Measurements from ENCODE around the gene PRKAG2.
A peak's percentile ranks its signal among the peaks of the same experiment; 100 is the strongest.
"Not testable (repeated sequence)": the region's sequence is repeated elsewhere in the genome, so short reads cannot be mapped to it uniquely, and the experiment has no call there.

The PRKAG2 gene

GRCh38 chr7:151783958-151784575 is 92.8 kb downstream of the PRKAG2 start:
- DNase-seq: no peak

DNA sequence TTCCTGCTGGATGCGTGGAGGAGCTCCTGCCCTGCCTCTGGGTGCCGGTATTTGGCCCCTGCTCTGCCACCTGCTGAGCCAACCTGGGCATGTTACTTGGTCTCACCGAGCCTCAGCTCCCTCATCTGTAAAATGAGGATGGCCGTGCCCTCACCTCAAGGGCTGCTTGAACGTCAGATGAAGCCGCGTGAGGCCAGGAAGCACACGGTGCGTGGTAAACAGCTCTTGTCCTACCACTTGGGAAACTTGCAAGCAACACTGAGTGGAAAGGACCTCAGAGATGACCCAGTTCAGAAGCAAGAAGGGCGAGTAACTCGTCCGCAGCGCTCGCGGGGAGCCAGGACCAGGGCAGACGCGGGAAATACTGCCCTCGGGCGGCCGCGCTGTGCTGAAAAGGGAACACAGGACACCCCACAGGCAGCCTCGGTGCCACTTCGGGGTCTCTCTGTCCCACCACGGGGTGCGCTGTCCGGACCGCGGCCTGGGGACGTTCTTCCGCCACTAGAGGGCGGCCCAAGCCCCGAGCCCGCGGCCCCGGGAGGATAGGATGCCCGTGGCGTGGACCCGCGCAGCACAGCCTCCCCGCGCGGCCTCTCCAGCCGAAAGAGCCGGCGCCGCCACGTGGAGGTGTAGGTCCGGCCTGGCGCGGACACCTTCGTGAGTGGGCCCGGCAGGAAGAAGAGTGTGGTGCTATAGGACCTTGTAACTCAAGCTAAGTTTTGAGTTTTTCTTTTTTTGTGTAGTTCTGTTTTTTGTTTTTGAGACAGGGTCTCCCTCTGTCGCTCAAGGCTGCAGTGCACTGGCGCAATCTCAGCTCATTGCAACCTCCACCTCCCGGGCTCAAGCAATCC is 94.1 kb downstream of the PRKAG2 start:
- DNase-seq: peak; percentile 52

DNA sequence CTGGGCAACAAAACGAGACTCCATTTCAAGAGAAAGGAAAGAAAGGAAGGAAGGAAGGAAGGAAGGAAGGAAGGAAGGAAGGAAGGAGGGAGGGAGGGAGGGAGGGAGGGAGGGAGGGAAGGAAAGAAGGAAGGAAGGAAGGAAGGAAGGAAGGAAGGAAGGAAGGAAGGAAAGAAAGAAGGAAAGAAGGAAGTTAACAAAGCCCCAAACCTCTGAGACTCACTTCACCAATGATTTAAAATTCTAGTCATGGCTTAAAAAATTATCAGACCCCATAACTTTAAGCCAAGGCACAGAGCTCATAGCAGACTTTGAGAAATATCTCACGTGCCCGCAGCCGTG is 94.7 kb downstream of the PRKAG2 start:
- DNase-seq: not testable (repeated sequence)

- no peak for DNase-seq
Measured at GRCh38 chr7:151781161-151781845, 95.6 kb downstream of the PRKAG2 start.

- DNase-seq: no peak
Measured at GRCh38 chr7:151780631-151781030, 96.3 kb downstream of the PRKAG2 start.

GRCh38 chr7:151779678-151780077 is 97.2 kb downstream of the PRKAG2 start:
- DNase-seq: no peak

DNA sequence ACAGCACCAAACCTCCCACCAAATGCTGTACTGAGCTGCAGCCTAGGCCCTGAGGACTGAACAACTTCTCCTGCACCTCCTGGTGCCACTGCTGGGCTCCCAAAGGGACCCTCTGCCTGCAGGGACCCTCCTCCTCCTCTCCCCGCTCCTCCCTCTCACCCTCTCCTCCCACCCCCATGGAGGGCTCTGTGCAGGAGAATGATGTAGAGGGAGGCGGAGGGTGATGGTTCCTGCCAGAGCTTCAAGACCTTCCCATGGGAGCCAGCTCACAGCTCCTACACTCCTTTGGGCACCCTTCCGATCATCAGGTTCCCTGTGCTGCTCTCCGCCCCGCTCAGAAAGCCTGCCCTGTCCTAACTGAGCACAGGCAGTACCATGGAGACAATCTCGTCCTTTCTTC is 97.7 kb downstream of the PRKAG2 start:
- no peak for DNase-seq

DNA sequence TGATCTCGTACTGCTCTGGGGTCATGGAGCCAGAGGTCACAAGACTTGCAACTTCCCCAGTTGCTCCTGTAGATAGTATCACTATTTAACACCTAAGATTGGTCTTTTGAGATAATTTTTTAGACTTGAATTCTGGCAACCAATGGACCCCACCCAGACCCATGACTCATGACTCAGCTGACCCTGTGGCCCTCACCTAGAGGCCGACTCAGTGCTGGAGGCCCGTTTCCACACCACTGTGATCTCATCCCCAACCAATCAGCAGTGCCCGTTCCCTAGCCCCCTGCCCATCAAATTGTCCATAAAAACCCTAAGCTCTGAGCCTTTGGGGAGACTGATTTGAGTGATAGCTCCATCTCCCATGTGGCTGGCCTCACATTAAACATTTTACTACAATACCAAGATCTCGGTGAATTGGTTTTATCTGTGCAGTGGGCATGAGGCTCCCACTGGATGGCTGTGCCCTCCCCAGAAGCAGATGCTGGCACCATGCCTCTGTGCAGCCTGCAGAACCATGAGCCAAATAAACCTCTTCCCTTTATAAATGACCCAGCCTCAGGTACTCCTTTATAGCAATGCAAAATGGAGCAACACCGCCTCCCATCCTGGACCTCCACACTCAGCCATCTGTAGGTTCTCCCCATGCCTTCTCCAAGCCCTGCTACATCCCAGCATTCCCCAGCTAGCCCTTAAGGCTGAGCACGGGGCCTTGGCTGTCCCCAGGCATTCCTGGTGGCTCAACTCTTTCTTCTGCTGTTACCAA is 98.8 kb downstream of the PRKAG2 start:
- no peak for DNase-seq

DNA sequence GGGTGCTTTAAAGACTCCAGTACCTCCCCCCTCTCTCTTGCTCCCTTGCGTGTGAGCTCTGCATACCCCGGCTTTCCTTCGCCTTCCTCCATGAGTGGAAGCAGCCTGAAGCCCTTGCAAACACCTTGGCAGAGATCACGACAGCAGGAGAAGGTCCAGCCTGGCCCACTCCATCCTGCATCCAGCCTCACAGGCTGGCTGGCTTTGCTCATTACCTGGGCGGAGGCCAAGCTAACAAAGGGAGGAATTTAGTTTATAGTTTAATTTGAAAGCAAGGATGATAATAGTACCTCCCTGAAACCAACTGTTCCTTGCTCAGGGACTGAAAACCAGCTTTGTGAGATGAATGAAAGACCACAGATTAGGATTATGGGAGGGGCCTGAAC is 99.4 kb downstream of the PRKAG2 start:
- DNase-seq: no peak

DNA sequence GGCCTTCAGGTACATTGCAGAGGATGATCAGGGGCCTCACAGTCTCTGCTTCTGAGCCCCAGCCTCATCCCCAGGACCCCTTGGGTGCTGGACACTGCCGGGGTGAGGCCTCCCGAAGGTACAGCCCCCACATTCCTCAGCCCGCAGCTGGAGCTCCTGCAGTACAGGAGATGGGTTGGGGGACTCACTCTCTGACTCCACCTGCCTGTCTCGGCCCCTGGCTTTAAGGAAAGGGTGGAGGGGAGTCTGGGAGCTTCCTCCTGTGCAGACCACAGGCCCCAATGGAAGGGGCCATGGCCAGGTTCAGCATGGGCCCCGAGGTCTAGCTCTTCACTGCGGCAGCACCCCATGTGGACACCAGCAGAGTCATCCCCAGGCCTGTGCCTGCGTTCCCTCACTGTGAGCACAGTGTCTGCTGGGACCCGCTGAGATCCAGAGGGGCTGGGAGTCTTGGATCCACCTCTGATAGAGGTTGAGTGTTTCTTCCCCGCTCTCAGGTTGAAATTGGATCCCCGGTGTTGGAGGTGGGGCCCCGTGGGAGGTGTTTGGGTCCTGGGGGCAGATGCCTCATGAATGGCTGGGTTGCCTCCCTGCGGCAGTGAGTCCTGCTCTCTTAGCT is 99.9 kb downstream of the PRKAG2 start:
- DNase-seq: no peak

DNA sequence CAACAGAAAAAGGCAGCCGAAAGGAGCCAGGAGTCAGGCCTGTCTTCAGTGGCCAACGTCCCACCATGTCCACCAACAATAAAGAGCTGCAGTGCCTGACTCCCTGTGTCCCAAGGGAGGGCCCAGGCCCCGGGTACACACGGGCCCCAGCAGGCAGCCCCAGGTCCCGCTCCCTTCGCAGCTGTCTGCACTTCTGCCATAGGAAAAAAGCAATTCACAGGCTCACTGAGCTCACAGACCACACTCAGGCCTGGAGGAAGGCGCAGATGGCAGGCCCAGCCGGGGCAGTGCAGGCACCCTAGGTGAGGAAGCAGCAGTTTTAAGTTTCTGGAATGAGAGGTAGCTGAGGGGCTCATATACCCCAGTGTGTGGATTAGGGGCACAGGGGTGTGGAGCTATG is 100.5 kb downstream of the PRKAG2 start:
- DNase-seq: no peak

DNA sequence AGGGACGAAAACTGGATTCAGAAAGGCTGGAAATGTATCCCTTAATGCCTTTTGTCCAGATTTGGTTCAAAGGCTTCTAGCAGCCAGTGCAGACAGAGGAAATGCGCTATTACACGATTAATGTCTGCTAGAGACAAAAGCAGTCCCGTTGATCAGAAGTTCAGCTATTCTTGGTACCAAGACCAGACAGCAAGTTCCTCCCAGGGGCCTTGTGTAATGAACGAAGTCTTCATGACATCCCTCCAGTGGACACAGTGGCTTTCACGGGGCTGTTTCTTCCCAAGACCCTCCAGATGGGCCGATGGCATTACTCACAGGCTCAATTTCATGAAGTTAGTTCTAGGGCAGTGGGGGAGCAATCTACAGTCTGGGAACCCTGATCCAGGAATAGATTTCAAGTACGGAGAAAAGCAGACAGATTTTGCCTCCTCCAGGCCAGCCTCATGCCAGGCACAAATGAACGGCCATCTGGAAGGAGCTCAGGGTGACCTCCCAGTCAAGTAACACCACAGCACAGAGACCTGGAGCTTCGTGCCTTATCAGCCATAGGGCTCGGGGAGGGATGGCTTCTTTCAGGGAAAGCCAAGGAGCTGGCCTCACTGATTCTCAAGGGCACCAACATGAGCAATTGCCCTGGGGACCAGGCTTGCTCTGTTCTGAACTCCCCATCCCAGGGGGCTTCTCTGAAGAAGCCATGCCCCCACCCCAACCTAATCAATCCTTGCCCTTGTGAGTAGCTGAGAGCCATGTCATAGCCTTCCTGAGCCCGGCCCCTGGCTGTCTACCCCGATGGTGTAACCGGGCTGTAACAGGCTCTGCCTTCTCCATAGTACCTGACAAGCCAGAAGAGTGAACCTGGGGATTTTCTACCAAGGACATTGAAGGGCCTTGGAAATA is 101.1 kb downstream of the PRKAG2 start:
- DNase-seq: no peak

GRCh38 chr7:151774951-151775350 is 102.0 kb downstream of the PRKAG2 start:
- no peak for DNase-seq

DNA sequence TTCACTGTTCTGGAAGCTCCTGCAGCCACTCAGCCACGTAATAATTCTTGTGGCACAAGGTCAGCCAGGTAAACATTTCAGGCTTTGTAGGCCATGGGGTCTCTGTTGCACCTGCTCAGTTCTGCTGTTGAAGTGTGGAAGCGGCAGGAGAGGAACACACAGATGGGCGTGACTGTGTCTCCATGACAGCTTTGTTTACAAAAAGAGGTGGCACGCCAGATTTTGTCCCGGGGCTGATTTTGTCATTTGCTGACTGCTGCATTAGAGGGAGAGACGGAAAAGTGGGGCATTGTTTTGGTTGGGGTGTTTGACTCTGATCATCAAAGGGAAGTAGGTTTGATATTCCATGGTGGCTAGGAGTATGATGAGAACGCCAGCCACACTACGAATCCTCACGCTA is 103.1 kb downstream of the PRKAG2 start:
- DNase-seq: no peak

- DNase-seq: no peak
Measured at GRCh38 chr7:151770232-151770631, 106.7 kb downstream of the PRKAG2 start.

DNA sequence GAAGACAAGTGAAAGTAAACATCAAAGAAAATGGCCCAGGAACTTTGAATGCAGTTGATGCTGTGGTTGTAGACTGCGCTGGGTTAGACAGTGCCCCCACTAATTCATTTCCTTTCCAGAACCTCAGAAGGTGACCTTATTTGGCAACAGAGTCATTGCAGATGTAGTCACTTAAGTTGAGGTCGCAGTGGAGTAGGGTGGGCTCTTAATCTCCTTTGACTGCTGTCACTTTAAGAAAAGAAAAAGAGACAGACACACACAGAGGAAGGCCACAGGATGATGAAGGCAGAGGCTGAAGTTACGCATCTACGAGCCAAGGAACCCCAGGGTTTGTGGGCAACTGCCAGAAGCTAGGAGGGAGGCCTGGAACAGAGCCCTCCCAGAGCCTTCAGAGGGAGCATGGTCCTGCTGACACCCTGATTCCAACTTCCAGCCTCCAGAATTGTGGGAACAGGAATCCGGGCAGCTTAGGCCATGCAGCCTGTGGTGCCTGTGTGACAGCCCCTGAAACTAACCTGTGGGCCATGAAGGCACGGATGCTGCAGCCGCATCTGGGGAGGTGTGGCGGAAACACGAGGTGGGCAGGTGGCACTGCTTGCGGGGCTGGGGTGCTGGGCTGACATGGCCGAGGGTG is 107.6 kb downstream of the PRKAG2 start:
- DNase-seq: no peak

GRCh38 chr7:151768805-151769187 is 108.1 kb downstream of the PRKAG2 start:
- DNase-seq: no peak

GRCh38 chr7:151767557-151767956 is 109.4 kb downstream of the PRKAG2 start:
- no peak for DNase-seq

GRCh38 chr7:151764056-151764920 is 112.6 kb downstream of the PRKAG2 start:
- DNase-seq: no peak

DNA sequence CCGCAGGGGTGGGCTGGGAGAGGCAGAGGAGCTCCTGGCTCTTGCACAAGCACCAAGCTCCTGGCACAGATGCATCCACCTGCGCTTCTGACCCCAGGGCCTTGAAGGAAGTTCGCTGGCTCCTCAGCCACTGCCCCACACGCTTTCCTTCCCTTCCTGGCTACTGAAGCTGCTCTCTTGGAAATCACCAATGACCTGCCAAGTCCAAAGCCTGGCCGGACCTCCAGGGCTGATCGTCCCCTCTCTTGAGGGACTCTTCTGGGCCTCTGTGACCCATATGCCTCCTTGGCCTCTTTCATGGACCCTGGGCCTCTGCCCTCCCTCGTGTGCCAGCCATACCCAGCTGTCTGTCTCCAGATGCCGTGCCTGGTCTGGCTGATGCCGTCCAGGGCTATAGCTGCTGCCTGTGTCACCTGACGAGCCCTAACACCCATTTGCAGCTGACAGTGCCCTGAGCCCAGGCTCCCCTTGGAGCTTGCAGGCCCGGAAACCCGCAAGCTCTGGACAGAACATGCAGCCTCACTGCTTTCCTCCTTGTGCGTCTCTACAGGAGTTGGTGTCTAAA is 113.4 kb downstream of the PRKAG2 start:
- no peak for DNase-seq

All from fibroblast of skin of abdomen (primary cell).